ENCODE measurements around the gene FLT3.
"Not testable (repeated sequence)": the region's sequence is repeated elsewhere in the genome, so short reads cannot be mapped to it uniquely, and the experiment has no call there.

FLT3 gene

GRCh38 chr13:28043224-28043623 is 57.2 kb downstream of the FLT3 start:
- DNase-seq: no peak

GRCh38 chr13:28041501-28041900 is 58.9 kb downstream of the FLT3 start:
- DNase-seq: no peak

- no peak for DNase-seq
Observed at GRCh38 chr13:28041031-28041461, 59.3 kb downstream of the FLT3 start.

GRCh38 chr13:28037399-28037798 is 63.0 kb downstream of the FLT3 start:
- DNase-seq: no peak

GRCh38 chr13:28035146-28035782 is 65.1 kb downstream of the FLT3 start:
- no peak for DNase-seq

GRCh38 chr13:28033894-28034655 is 66.3 kb downstream of the FLT3 start:
- no peak for DNase-seq

- DNase-seq: not testable (repeated sequence)
Observed at GRCh38 chr13:28032438-28032837, 67.9 kb downstream of the FLT3 start.

- DNase-seq: no peak
Observed at GRCh38 chr13:28031896-28032288, 68.5 kb downstream of the FLT3 start.

- DNase-seq: no peak
Observed at GRCh38 chr13:28031220-28031895, 69.0 kb downstream of the FLT3 start.

- no peak for DNase-seq
Observed at GRCh38 chr13:28027607-28028364, 72.6 kb downstream of the FLT3 start.

GRCh38 chr13:28027071-28027470 is 73.3 kb downstream of the FLT3 start:
- no peak for DNase-seq

GRCh38 chr13:28026508-28026907 is 73.9 kb downstream of the FLT3 start:
- DNase-seq: no peak

- DNase-seq: no peak
Observed at GRCh38 chr13:28022848-28023518, 77.4 kb downstream of the FLT3 start.

- DNase-seq: no peak
Observed at GRCh38 chr13:28014301-28014700, 86.1 kb downstream of the FLT3 start.

- no peak for DNase-seq
Observed at GRCh38 chr13:28013482-28013881, 86.9 kb downstream of the FLT3 start.

GRCh38 chr13:28012896-28013295 is 87.5 kb downstream of the FLT3 start:
- no peak for DNase-seq

GRCh38 chr13:28012383-28012782 is 88.0 kb downstream of the FLT3 start:
- DNase-seq: no peak

- no peak for DNase-seq
Observed at GRCh38 chr13:28010046-28010445, 90.3 kb downstream of the FLT3 start.

- DNase-seq: not testable (repeated sequence)
Observed at GRCh38 chr13:28005016-28005415, 95.4 kb downstream of the FLT3 start.

- DNase-seq: no peak
Observed at GRCh38 chr13:28002886-28003698, 97.3 kb downstream of the FLT3 start.

GRCh38 chr13:28001837-28002473 is 98.4 kb downstream of the FLT3 start:
- no peak for DNase-seq
